ENCODE measurements around the gene ROBO2. TPM values are rescaled to one million over a fixed set of nuclear protein-coding genes. Genes with fewer than 3 reads are reported as not detected.

The ROBO2 gene
- total RNA-seq, 2 donors from 2014 or later, result 0.74 to 0.88 TPM

- no peak for TF ChIP-seq CTCF (IDR thresholded peaks at IDR 0.05)
- Histone ChIP-seq H3K4me3 (no peak overlapping the region), H3K9ac (ENCODE audit: low read depth in 2 of 2, low read length in 2 of 2) (no peak overlapping the region), H3K36me3 (no peaks in the 10 kb centered on the region), H3K4me1 (no peaks in the 10 kb centered on the region), H3K9me3 (no peaks in the 10 kb centered on the region), H3K27me3 (no peaks in the 10 kb centered on the region), H3K27ac (no peak overlapping the region)
- no peak for DNase-seq
- intact Hi-C loops (cut with DNase I), result no loop called here
These were observed 473.6 kb downstream of the ROBO2 start for GRCh38 chr3:77513542-77513941.

GRCh38 chr3:77514766-77515165, 474.9 kb downstream of the ROBO2 start:
- Histone ChIP-seq H3K4me1 (no peaks in the 10 kb centered on the region), H3K36me3 (no peaks in the 10 kb centered on the region), H3K27ac (no peak overlapping the region), H3K4me3 (no peak overlapping the region), H3K9me3 (no peaks in the 10 kb centered on the region), H3K9ac (ENCODE audit: low read depth in 2 of 2, low read length in 2 of 2) (no peak overlapping the region), H3K27me3 (no peaks in the 10 kb centered on the region)
- no peak for DNase-seq
- intact Hi-C loops (cut with DNase I), result no loop called here
- TF ChIP-seq CTCF (IDR thresholded peaks at IDR 0.05), result no peak

- intact Hi-C loops (cut with DNase I), result no loop called here
- no peak for TF ChIP-seq CTCF (IDR thresholded peaks at IDR 0.05)
These were observed 484.6 kb downstream of the ROBO2 start for GRCh38 chr3:77524463-77524862.

GRCh38 chr3:77524946-77525682, 485.2 kb downstream of the ROBO2 start:
- H3K27me3 ChIP-seq, result no peaks in the 10 kb centered on the region
- intact Hi-C loops (cut with DNase I), result no loop called here
- no peaks in the 10 kb centered on the region for H3K36me3 ChIP-seq
- no peak for TF ChIP-seq CTCF (IDR thresholded peaks at IDR 0.05)
- no peak overlapping the region for H3K4me3 ChIP-seq
- no peak overlapping the region for H3K27ac ChIP-seq
- no peak overlapping the region for H3K9ac ChIP-seq (ENCODE audit: low read depth in 2 of 2, low read length in 2 of 2)
- no peaks in the 10 kb centered on the region for H3K4me1 ChIP-seq
- no peak for DNase-seq
- no peaks in the 10 kb centered on the region for H3K9me3 ChIP-seq

More at GRCh38 chr3:77524463-77524862, 484.6 kb downstream of the ROBO2 start:
- Histone ChIP-seq H3K4me1 (no peaks in the 10 kb centered on the region), H3K4me3 (no peak overlapping the region), H3K27ac (no peak overlapping the region), H3K27me3 (no peaks in the 10 kb centered on the region), H3K9ac (ENCODE audit: low read depth in 2 of 2, low read length in 2 of 2) (no peak overlapping the region), H3K36me3 (no peaks in the 10 kb centered on the region), H3K9me3 (no peaks in the 10 kb centered on the region)
- no peak for DNase-seq

GRCh38 chr3:77526573-77527113, 486.7 kb downstream of the ROBO2 start:
- intact Hi-C loops (cut with DNase I), result no loop called here
- Histone ChIP-seq H3K4me3 (no peak overlapping the region), H3K36me3 (no peaks in the 10 kb centered on the region), H3K4me1 (no peaks in the 10 kb centered on the region), H3K9ac (ENCODE audit: low read depth in 2 of 2, low read length in 2 of 2) (no peak overlapping the region), H3K27me3 (no peaks in the 10 kb centered on the region), H3K9me3 (no peaks in the 10 kb centered on the region), H3K27ac (no peak overlapping the region)
- no peak for DNase-seq
- no peak for TF ChIP-seq CTCF (IDR thresholded peaks at IDR 0.05)
